Activated T-helper 9 cell treated with anti-CD3 and anti-CD28 coated beads, Interleukin-2, amount 50 U/mL, for 16 hours (primary cell): Measurements from ENCODE around the gene ARFGAP3.
A peak's percentile ranks its signal among the peaks of the same experiment; 100 is the strongest.

Experiments
- DNase-seq: peaks from one replicate; pipeline ENCODE4 v3.0.0-alpha.2; 2020; ENCODE audit warnings: low read depth

ARFGAP3 gene

DNA sequence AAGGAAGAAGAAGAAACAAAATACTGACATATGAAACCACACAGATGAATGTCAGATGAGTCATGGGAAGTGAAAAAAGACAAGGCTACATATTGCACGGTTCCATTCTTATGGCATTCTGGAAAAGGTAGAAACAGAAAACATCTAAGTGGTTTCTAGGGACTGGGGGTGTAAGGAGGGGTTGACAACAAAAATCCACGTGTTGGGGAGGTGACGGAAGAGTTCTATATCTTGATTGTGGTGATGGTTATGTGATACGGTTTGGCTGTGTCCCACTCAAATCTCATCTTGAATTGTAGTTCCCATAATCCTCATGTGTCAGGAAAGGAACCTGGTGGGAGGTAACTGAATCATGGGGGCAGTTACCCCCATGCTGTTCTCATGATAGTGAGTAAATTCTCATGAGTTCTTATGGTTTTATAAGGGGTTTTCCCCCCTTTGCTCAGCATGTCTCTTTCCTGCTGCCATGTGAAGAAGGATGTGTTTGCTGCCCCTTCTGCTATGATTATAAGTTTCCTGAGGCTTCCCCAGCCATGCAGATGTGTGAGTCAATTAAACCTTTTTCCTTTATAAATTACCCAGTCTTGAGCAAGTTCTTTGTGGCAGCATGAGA lies 6.4 kb upstream of the ARFGAP3 start:
- peak; percentile 40 for DNase-seq

DNA sequence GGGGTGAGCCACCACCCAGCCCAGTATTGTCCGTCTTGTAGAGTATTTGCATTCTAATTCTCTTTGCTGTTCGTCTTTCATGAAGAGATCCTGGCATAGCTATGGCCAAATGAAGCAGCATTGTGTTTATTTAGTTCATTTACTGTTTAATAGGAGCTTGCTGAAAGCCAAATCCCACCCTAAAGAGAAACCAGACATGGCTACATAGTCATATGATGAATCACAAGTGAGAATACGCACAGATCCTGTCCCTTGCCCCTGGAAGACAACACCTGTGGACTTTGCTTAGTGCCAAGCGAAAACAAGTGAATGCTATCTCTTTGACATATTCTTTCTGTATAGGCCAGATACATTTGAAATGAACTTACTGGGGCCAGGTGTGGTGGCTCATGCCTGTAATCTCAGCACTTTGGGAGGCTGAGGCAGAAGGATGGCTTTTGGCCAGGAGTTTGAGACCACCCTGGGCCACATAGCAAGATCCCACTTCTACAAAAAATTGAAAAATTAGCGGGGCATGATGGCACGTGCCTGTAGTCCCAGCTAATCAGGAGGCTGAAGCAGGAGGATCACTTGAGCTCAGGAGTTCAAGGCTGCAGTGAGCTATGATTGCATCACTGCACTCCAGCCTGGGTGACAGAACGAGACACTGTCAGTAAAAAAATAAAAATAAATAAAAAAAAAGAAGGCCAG lies 5.1 kb upstream of the ARFGAP3 start:
- DNase-seq: no peak

GRCh38 chr22:42860968-42861367 lies 3.9 kb upstream of the ARFGAP3 start:
- DNase-seq: no peak

- no peak for DNase-seq
These were observed 890 bp upstream of the ARFGAP3 start for GRCh38 chr22:42857845-42858481.

GRCh38 chr22:42856179-42856864 lies 751 bp downstream of the ARFGAP3 start:
- DNase-seq: peak; percentile 31

DNA sequence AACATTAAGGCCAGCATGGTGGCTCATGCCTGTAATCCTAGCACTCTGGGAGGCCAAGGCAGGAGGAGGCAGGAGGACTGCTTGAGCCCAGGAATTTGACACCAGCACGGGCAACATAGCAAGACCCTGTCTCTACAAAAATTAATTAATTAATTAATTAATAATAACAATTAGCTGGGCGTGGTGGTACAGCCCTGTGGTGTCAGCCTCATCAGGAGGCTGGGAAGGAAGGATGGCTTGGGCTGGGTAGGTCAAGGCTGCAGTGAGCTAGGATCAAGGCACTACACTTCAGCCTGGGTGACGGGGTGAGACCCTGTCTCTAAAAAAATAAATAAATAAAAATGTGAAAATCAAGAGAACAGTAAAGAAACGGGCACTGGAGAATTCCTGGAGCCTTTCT lies 1.4 kb downstream of the ARFGAP3 start:
- no peak for DNase-seq

DNA sequence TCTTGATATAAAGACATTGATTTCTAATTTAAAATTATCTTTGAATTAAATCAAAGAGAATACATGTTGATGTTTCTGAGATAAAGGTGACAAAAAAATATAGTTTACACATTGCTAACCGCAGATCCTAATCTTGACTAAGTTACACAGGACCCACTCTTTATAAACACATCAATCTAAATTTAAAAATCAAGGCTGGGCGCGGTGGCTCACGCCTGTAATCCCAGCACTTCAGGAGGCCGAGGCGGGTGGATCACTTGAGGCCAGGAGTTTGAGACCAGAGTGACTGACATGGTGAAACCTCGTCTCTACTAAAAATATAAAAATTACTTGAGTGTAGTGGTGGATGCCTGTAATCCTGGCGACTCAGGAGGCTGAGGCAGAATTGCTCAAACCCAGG lies 1.9 kb downstream of the ARFGAP3 start:
- no peak for DNase-seq

DNA sequence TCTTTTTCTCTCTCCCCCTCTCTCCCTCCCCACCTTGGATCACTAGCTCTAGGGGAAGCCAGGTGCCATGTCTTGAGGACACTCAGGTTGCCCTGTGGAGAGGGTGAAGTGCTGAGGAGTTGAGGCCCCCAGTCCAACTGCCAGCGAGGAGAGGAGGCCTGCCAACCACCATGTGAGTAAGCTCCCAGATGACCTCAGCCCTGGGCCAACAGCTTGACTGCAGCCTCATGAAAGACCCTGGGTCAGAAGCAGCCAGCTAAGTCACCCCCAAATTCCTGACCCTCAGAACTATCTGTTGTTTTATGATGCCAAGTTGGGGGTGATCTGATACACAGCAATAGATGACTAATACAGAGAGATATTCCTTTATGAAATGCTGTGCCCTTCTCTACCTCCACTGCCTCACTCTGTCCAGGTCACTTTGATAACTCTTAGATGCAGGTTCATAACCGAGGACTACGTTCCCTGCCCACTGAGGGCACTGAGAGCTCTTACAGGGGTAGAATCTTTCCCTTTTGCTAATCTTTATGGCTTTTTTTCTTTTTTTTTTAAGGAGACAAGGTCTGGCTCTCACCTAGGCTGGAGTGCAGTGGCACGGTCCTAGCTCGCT lies 8.0 kb downstream of the ARFGAP3 start:
- DNase-seq: no peak

- DNase-seq: no peak
These were observed 10.0 kb downstream of the ARFGAP3 start for GRCh38 chr22:42847110-42847509.

GRCh38 chr22:42844756-42845155 lies 12.3 kb downstream of the ARFGAP3 start:
- DNase-seq: no peak

DNA sequence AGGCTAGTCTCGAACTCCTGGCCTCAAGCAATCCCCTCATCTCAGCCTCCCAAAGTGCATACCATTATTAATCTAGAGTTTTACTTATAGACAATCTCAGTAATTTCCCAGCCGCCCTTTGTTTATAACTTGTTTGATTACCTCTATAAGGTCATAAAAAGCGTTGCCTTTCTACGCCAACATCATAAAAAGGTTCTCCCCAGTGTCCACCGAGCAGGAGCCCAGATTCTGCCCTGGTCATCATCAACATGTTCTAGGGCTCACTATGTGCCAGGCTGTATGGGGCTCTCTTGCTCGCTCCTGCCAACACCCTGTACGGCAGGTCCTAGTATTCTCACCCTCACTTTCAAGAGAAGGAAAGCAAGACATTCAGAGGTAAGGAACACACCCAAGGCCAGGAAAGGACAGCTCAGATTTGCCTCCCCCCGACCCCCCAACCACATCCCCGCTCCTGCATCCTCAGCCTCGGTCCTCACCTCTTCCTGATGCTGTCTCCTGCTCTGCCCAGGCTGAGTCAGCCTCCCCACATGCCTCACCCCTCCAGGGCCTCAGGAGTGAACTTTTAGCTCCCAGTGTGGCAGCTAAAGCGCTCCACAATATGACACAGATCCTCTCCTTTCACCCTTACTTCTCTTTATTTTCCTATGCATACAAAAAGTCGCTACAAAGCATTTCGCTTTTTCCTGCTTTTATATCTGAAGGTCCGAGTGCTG lies 14.3 kb downstream of the ARFGAP3 start:
- no peak for DNase-seq

DNA sequence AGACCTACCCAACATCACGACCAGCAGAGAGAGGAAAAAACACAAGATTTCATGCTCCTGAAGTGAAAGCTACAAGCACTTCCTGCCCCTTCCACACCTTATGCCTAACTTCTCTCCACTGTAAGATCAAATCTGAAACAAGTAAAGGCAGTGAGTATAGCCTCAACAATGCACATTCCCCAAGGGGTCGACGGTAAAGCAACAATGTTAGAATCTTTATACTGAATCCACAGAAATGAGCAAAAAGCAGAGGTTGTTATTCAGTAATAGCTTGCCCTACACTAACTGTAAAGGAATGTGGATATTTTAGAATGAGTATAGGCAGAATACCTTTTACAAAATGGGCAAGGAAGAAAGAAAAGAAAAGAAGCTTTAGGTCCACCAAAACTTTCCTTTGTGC lies 15.6 kb downstream of the ARFGAP3 start:
- DNase-seq: no peak

- no peak for DNase-seq
These were observed 19.5 kb downstream of the ARFGAP3 start for GRCh38 chr22:42837556-42837955.

GRCh38 chr22:42836026-42836425 lies 21.0 kb downstream of the ARFGAP3 start:
- no peak for DNase-seq

DNA sequence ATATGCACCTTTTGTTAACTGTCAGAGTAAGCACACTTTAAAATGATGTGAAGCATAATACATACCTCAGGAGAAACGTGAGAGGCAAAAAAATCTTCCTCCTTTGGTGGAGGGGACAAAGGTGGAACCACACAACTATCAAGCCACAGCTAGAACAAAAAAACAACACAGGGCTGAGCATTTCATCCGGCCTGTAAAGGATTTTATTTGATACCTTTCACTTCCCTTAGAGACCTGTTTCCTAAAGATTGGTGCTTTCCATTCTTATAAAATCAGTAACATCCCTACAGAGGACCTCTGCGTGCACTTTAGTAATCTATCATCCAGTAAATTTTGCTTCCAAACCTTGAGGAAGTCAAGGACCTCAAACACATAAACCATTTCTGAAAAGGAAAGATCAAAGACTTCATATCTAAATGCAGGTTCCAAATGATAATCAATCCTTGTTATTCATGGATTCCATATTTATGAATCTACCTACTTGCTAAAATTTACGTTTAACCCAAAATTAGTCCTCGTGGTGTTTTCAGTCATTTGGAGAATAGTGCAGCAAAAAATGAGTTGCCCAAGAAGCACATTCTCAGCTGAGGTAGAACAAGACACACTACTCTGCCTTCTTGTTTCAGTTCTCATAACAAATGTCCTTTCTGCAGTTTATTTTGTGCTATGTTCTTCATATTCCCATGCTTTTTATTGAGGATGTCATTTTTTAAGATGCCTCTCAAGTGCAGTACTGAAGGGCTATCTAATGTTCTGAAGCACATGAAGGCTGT lies 22.7 kb downstream of the ARFGAP3 start:
- no peak for DNase-seq

GRCh38 chr22:42833104-42833503 lies 24.0 kb downstream of the ARFGAP3 start:
- DNase-seq: no peak

DNA sequence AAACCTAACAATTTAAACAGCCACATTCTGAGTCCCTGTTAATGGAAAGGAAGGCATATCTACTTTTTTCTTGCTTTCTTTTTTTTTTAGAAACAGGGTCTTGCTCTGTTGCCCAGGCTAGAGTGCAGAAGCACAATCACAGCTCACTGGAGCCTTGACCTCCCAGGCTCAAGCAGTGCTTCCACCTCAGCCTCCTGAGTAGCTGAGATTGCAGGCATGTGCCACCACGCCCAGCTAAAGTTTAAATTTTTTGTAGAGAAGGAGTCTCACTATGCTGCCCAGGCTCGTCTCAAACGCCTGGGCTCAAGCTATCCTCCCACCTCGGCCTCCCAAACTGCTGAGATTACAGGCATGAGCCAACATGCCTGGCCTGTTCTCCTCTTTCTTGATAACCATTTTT lies 25.4 kb downstream of the ARFGAP3 start:
- no peak for DNase-seq

DNA sequence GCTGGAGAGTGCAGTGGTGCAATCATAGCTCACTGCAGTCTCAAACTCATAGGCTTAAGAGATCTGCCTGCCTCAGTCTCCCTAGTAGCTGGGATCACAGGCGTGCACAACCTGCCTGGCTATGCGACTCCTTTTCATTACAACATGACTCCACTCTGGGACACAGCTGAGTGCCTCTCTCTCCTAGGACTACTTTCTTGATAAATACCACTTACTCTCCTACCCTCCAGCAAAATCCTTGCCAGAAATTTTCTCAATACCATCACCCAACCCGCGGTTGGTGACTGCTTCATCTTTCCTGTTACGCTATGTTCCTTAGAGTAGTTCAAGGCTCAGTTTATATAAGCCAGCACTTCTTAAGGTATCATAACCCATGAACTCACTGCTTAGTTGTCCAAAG lies 26.9 kb downstream of the ARFGAP3 start:
- DNase-seq: no peak

DNA sequence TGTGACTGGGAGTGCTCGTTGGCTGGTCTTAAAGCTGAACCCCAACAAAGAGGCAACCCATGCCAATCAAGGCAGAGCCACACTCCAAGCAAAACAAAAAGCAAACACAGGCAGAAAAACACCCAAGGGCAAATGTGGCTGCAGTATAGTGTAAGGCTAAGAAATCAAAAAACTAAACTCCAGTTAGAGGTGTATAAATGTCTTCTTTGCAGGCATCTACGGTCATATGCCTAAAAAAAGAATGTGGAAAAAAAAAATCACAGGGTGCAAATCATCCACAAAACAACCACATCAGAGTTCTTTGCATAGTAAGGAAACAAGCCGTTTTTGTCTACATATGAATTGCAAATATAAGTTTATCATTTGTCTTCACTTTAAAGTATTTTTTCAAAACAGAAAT lies 27.8 kb downstream of the ARFGAP3 start:
- DNase-seq: no peak

- no peak for DNase-seq
These were observed 31.3 kb downstream of the ARFGAP3 start for GRCh38 chr22:42825796-42826195.

GRCh38 chr22:42821386-42821785 lies 35.7 kb downstream of the ARFGAP3 start:
- no peak for DNase-seq
